Measurements from ENCODE around the gene PCDHGC3. TPM values are rescaled to one million over a fixed set of nuclear protein-coding genes. Genes with fewer than 3 reads are reported as not detected.

PCDHGC3 gene
- total RNA-seq, 1 experiment from 2014 or later: 29.1 TPM

DNA sequence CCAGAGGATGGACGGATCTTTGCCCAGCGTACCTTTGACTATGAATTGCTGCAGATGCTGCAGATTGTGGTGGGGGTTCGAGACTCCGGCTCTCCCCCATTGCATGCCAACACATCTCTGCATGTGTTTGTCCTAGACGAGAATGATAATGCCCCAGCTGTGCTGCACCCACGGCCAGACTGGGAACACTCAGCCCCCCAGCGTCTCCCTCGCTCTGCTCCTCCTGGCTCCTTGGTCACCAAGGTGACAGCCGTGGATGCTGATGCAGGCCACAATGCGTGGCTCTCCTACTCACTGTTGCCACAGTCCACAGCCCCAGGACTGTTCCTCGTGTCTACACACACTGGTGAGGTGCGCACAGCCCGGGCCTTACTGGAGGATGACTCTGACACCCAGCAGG, 15.0 kb downstream of the PCDHGC3 start:
- Mint-ChIP-seq H3K9me3 (no peaks in the 10 kb centered on the region), H3K27me3 (ENCODE audit: low read depth) (peaks cover 68% of the 10 kb centered on the region), H3K36me3 (peaks cover 16% of the 10 kb centered on the region), H3K4me3 (no peak overlapping the region), H3K27ac (no peak overlapping the region), H3K4me1 (peaks cover 54% of the 10 kb centered on the region)
- POLR2A ChIA-PET: interaction anchor here (1.0 kb wide), 1 partner anchor 15 kb away, joined by 3 read pairs; the partner anchor contains the start of gene PCDHGC3
- TF ChIP-seq SOX15 (CRISPR knock-in tag; IDR thresholded peaks at IDR 0.05): no peak
- CTCF ChIA-PET: interaction anchor here (1.0 to 6.8 kb wide), 9 partner anchors 14 to 267 kb away, joined by 3 to 113 read pairs (median 13); partner anchors contain the start of genes PCDHB14, PCDHGA10, PCDHGA11 and PCDHGB6
- ATAC-seq (no peak), DNase-seq (ENCODE audit: low spot score) (no peak)

DNA sequence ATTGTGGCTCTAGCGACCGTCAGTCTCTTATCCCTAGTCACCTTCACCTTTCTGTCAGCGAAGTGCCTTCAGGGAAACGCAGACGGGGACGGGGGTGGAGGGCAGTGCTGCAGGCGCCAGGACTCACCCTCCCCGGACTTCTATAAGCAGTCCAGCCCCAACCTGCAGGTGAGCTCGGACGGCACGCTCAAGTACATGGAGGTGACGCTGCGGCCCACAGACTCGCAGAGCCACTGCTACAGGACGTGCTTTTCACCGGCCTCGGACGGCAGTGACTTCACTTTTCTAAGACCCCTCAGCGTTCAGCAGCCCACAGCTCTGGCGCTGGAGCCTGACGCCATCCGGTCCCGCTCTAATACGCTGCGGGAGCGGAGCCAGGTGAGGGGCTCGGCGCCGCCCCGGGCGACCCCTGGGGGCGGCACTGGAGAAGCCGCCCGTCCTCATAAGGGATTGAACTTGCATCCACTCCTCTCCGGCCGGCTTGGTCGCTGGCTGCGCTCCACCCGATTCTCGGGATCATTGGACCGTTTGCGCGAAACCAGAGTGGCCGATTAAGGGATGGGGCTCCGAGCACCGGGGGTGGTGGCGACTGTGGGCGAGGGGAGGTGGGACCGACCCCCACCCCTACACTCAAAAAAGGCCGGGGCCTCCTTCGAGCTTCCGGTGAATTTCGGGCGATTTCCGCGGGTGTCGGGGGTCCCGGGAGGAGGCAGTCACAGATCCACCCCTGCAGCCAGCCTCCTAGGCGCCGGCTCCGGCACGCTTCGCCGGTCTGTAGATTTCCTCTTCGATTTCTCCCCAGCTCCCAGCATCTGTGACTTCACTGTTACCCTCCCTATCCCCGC, 15.8 kb downstream of the PCDHGC3 start:
- peak; percentile 44 for DNase-seq (ENCODE audit: low spot score)
- H3K4me1 Mint-ChIP-seq: peaks cover 57% of the 10 kb centered on the region
- no peak overlapping the region for H3K27ac Mint-ChIP-seq

DNA sequence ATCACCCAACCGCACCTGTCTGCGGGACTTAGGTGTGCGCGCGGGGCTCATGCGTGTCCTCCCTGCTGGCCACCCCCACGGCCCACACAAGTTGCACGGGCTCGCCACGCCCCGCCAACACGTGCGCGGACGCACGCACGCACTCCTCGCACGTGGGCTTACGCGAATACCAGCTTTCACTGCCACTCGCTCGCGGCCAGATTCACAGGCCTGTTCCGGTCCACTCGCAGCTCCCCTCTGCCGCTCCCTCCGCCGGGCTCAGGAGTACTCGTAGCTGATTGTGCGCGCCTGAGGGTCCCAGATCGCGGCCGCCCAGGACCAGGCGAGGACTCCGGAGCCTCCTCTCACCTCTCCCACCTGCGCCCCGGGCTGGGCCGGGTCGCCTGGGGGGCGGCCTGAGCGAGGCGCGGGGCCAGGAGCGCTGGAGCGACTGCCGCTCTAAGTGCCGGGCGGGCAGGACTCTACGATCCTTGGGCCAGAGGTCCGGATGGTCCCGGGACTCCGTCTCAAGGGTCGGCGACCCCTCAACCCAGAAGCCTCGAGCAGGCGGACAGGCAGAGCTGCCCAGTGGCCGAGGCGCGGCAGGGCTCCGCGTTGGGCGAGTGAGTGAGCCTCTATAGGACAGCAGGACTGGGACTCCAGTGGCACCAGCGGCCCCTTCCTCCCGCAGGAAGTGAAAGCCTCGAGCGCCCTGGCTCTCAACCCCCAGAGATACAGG, 16.6 kb downstream of the PCDHGC3 start:
- ChIA-PET CTCF (interaction anchor here (0.8 to 6.8 kb wide), 18 partner anchors 9 to 300 kb away, joined by 3 to 113 read pairs (median 6); partner anchors contain the start of genes PCDHB10, PCDHB14, PCDHB15 and PCDHGA1), POLR2A (interaction anchor here (1.7 kb wide), 1 partner anchor 75 kb away, joined by 4 read pairs; the partner anchor contains the start of gene PCDHGB7)
- Mint-ChIP-seq H3K36me3 (peaks cover 7% of the 10 kb centered on the region), H3K4me3 (peak overlapping the region; percentile 66), H3K27ac (no peak overlapping the region), H3K9me3 (no peaks in the 10 kb centered on the region), H3K27me3 (ENCODE audit: low read depth) (peaks cover 52% of the 10 kb centered on the region), H3K4me1 (peaks cover 57% of the 10 kb centered on the region)
- DNase-seq (ENCODE audit: low spot score) (peak; percentile 49), ATAC-seq (peak; percentile 10)
- TF ChIP-seq, protein P1, sequence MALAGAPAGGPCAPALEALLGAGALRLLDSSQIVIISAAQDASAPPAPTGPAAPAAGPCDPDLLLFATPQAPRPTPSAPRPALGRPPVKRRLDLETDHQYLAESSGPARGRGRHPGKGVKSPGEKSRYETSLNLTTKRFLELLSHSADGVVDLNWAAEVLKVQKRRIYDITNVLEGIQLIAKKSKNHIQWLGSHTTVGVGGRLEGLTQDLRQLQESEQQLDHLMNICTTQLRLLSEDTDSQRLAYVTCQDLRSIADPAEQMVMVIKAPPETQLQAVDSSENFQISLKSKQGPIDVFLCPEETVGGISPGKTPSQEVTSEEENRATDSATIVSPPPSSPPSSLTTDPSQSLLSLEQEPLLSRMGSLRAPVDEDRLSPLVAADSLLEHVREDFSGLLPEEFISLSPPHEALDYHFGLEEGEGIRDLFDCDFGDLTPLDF (CRISPR knock-in tag; IDR thresholded peaks at IDR 0.05): no peak; the same call in none of the 2 replicates
- TF ChIP-seq, protein P2, sequence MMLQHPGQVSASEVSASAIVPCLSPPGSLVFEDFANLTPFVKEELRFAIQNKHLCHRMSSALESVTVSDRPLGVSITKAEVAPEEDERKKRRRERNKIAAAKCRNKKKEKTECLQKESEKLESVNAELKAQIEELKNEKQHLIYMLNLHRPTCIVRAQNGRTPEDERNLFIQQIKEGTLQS (CRISPR knock-in tag; conservative IDR thresholded peaks at IDR 0.05): no peak
- TF ChIP-seq FOXK1 (CRISPR knock-in tag; IDR thresholded peaks at IDR 0.05) (peak; percentile 26; the same call in 1 of the 2 replicates), TP53 (CRISPR knock-in tag; IDR thresholded peaks at IDR 0.05) (peak; percentile 82), ZBTB43 (CRISPR knock-in tag; IDR thresholded peaks at IDR 0.05) (peak; percentile 63; the same call in 1 of the 2 replicates), SP1 (CRISPR knock-in tag; conservative IDR thresholded peaks at IDR 0.05) (no peak), PRRX2 (CRISPR knock-in tag; IDR thresholded peaks at IDR 0.05) (no peak), MYBL2 (CRISPR knock-in tag; IDR thresholded peaks at IDR 0.05) (peak; percentile 55), ZNF138 (CRISPR knock-in tag; conservative IDR thresholded peaks at IDR 0.05) (no peak)
- TF ChIP-seq, protein P3, sequence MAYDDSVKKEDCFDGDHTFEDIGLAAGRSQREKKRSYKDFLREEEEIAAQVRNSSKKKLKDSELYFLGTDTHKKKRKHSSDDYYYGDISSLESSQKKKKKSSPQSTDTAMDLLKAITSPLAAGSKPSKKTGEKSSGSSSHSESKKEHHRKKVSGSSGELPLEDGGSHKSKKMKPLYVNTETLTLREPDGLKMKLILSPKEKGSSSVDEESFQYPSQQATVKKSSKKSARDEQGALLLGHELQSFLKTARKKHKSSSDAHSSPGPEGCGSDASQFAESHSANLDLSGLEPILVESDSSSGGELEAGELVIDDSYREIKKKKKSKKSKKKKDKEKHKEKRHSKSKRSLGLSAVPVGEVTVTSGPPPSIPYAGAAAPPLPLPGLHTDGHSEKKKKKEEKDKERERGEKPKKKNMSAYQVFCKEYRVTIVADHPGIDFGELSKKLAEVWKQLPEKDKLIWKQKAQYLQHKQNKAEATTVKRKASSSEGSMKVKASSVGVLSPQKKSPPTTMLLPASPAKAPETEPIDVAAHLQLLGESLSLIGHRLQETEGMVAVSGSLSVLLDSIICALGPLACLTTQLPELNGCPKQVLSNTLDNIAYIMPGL (CRISPR knock-in tag; IDR thresholded peaks at IDR 0.05): peak; percentile 44; the same call in 1 of the 2 replicates
- TF ChIP-seq, protein P4, sequence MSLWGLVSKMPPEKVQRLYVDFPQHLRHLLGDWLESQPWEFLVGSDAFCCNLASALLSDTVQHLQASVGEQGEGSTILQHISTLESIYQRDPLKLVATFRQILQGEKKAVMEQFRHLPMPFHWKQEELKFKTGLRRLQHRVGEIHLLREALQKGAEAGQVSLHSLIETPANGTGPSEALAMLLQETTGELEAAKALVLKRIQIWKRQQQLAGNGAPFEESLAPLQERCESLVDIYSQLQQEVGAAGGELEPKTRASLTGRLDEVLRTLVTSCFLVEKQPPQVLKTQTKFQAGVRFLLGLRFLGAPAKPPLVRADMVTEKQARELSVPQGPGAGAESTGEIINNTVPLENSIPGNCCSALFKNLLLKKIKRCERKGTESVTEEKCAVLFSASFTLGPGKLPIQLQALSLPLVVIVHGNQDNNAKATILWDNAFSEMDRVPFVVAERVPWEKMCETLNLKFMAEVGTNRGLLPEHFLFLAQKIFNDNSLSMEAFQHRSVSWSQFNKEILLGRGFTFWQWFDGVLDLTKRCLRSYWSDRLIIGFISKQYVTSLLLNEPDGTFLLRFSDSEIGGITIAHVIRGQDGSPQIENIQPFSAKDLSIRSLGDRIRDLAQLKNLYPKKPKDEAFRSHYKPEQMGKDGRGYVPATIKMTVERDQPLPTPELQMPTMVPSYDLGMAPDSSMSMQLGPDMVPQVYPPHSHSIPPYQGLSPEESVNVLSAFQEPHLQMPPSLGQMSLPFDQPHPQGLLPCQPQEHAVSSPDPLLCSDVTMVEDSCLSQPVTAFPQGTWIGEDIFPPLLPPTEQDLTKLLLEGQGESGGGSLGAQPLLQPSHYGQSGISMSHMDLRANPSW (CRISPR knock-in tag; conservative IDR thresholded peaks at IDR 0.05; ENCODE audit: low read depth): no peak
- TF ChIP-seq, protein P5, sequence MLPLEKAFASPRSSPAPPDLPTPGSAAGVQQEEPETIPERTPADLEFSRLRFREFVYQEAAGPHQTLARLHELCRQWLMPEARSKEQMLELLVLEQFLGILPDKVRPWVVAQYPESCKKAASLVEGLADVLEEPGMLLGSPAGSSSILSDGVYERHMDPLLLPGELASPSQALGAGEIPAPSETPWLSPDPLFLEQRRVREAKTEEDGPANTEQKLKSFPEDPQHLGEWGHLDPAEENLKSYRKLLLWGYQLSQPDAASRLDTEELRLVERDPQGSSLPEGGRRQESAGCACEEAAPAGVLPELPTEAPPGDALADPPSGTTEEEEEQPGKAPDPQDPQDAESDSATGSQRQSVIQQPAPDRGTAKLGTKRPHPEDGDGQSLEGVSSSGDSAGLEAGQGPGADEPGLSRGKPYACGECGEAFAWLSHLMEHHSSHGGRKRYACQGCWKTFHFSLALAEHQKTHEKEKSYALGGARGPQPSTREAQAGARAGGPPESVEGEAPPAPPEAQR (CRISPR knock-in tag; IDR thresholded peaks at IDR 0.05): no peak
- TF ChIP-seq, protein P6, sequence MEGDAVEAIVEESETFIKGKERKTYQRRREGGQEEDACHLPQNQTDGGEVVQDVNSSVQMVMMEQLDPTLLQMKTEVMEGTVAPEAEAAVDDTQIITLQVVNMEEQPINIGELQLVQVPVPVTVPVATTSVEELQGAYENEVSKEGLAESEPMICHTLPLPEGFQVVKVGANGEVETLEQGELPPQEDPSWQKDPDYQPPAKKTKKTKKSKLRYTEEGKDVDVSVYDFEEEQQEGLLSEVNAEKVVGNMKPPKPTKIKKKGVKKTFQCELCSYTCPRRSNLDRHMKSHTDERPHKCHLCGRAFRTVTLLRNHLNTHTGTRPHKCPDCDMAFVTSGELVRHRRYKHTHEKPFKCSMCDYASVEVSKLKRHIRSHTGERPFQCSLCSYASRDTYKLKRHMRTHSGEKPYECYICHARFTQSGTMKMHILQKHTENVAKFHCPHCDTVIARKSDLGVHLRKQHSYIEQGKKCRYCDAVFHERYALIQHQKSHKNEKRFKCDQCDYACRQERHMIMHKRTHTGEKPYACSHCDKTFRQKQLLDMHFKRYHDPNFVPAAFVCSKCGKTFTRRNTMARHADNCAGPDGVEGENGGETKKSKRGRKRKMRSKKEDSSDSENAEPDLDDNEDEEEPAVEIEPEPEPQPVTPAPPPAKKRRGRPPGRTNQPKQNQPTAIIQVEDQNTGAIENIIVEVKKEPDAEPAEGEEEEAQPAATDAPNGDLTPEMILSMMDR (IDR thresholded peaks at IDR 0.05): no peak

More for the DNA sequence above, 15.8 kb downstream of the PCDHGC3 start:
- peak overlapping the region; percentile 66 for H3K4me3 Mint-ChIP-seq
- ChIA-PET POLR2A (interaction anchor here (1.0 to 1.7 kb wide), 2 partner anchors 16 to 74 kb away, joined by 3 to 4 read pairs; partner anchors contain the start of genes PCDHGB7 and PCDHGC3), CTCF (interaction anchor here (0.8 to 6.8 kb wide), 16 partner anchors 8 to 299 kb away, joined by 3 to 113 read pairs (median 7); partner anchors contain the start of genes PCDHB10, PCDHB14, PCDHB15 and PCDHGA10)
- H3K27me3 Mint-ChIP-seq (ENCODE audit: low read depth): peaks cover 60% of the 10 kb centered on the region
- H3K9me3 Mint-ChIP-seq: no peaks in the 10 kb centered on the region
- peaks cover 13% of the 10 kb centered on the region for H3K36me3 Mint-ChIP-seq
- ATAC-seq: peak; percentile 29
- TF ChIP-seq ZNF219 (CRISPR knock-in tag; IDR thresholded peaks at IDR 0.05; ENCODE audit: borderline replicate concordance): 0 out of 2 replicates have a peak, but pooled peaks have one; percentile 10
- TF ChIP-seq, protein P7, sequence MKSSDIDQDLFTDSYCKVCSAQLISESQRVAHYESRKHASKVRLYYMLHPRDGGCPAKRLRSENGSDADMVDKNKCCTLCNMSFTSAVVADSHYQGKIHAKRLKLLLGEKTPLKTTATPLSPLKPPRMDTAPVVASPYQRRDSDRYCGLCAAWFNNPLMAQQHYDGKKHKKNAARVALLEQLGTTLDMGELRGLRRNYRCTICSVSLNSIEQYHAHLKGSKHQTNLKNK (CRISPR knock-in tag; IDR thresholded peaks at IDR 0.05): no peak

All from WTC11 (cell line).